Kidney capillary endothelial cell (primary cell): ENCODE data around the gene CRYBG1.
A peak's percentile ranks its signal among the peaks of the same experiment; 100 is the strongest.

Experiments
- DNase-seq: peaks from one replicate; pipeline ENCODE4 v3.0.0-alpha.2; 2018; ENCODE audit warnings: low spot score

The CRYBG1 gene

GRCh38 chr6:106426250-106426970 lies 65.9 kb downstream of the CRYBG1 start:
- DNase-seq = no peak

- no peak for DNase-seq
Measured at GRCh38 chr6:106430466-106430865, 69.9 kb downstream of the CRYBG1 start.

DNA sequence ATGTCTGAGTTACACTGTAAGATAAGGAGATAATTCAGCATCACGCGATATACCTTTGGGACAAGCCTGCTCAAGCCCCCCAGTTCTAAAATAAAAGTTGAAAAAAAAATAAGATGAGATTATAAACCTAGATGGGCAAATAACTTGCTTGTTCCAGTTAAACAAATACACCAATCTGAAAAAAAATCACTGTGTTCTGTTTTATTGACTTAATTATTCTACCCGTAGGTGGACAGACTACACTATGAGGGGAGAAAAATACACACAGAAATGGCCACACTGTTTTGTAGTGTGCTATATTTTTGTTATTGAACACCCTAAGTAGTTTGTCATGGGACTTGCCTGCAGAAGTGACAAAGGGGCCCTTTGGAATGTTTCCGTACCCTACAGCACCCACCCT lies 70.9 kb downstream of the CRYBG1 start:
- no peak for DNase-seq

DNA sequence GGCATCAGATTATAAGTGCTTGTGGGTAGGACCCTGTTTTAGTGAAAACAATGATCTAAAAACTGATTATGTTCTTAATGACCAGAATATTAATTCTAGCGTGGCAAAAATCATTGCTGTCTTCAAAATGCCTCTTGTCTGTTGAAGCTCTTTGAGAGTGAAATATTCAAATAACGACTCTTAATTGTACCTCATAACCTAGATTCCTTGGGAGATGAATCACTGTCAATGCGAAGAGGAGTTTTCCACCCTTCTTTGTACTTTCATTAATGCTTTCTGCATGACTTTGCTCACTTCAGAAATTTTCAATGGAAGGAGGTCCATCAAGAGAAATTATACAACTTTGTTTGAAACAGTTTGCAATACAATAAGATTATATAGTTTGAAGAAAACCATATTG lies 71.5 kb downstream of the CRYBG1 start:
- no peak for DNase-seq

GRCh38 chr6:106434530-106434929 lies 74.0 kb downstream of the CRYBG1 start:
- no peak for DNase-seq

DNA sequence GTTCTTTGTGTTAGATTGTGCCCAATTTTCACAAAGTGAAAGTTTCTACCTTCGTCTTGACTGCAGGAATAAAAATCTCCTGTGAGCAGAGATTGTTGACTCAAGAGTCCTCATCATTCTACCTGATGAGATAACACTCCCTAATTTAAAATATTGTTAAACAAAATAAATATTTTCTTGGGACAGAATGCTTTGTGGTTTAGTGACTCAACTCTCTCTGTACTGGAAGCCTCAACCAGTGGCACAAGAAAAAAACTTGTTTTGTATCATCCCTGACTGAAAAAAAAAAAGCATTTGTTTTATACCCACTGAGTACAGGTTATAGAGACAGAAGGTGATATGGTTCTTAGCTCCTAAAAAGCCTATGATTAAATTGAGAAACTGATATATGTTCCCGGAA lies 78.9 kb downstream of the CRYBG1 start:
- DNase-seq = no peak

DNA sequence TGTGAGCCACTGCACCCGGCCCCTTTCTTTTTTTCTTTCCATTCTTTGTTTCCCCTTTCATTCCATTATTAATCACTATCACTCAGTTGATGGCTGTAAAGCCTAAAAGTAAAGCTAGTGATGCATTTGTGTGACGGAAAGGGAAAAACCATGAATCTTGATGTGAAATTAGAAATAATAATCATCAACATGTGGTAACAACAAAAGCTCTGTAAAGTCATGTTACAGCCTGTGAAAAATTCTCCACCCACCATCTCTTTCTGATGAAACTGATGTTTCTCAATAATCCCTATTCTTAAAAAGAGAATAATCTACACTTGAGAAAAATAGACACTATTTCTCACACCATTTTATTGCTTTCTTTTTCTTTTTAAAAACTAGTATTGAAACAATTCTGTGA lies 80.0 kb downstream of the CRYBG1 start:
- no peak for DNase-seq

- no peak for DNase-seq
Measured at GRCh38 chr6:106442395-106442794, 81.9 kb downstream of the CRYBG1 start.

- peak; percentile 72 for DNase-seq
Measured at GRCh38 chr6:106444777-106445507, 84.4 kb downstream of the CRYBG1 start.

- no peak for DNase-seq
Measured at GRCh38 chr6:106445508-106445878, 85.0 kb downstream of the CRYBG1 start.

GRCh38 chr6:106446287-106446885 lies 85.9 kb downstream of the CRYBG1 start:
- DNase-seq = peak; percentile 53

DNA sequence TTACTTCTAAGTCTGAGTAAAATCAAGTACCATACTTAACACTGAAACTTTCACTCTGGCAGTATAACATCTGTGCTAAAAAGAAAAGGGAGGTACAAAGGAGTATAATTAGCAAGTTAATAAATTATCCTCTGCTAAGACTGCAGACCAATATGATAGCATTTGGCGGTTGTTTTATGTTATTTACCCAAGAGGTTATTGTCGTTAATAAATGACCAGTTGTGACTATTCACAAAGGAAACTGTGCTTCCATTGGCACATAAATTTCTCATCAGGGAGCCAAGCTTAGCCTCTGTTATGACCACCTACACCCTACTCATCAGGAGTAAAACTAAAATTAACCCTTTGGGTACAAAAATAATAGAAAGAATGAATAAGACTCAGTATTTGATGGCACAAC lies 86.5 kb downstream of the CRYBG1 start:
- DNase-seq = no peak

DNA sequence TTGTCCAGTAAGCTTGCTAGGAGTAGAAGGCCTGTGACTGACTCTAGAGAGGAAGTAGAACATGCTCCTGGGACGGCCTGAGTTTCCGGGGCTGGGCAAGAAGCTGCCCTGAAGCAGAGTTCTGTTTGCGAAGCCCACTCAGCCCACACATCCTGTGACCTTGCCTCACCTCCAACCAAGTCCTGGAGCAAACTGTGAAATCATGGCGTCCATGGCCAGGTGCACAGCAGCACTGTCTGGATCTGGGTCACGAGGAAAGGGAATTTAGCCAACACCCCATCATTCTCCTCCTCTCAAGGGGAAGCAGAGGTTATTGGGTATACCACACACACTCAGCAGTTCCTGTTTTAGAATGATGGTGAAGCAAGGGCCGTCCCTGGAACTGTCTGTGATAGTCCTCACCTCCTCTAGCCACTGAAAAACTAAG lies 87.5 kb downstream of the CRYBG1 start:
- DNase-seq = peak; percentile 26

GRCh38 chr6:106450653-106451052 lies 90.1 kb downstream of the CRYBG1 start:
- no peak for DNase-seq

DNA sequence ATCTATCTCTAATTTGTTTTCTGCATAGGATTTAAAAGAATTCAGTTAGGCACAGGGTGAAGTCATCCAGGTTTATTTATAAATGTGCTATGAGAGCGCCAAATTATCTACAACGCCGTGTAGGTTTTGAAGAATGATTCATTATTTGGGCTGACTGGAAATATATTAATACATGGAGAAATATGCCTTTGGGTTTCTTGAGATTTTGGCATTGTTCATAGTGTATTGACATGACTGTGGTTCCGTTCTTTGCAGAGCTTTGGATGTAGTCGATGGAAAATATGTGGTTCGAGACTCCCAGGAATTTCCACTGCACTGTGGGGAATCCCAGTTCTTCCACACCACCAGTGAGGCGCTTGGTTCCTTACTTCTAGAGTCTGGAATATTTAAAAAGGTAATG lies 90.9 kb downstream of the CRYBG1 start:
- DNase-seq = no peak

DNA sequence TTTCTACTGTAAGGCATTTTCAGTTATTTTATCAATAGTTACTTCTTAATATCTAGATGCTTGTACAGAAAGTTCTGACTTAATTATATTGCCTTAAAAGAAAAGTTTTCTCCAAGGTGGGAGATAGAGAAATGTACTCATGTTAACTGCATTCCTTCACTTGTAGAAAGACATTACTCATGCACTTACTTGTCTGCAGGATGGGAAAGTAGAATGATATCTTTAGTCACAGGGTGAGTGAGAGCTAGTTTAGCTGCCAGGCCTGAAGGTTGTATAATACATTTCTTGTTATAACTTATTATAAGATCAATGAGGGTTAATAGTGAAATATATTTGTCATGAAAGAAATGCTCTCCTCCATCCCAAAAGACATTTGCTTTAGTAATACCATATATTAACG lies 92.1 kb downstream of the CRYBG1 start:
- DNase-seq = no peak

DNA sequence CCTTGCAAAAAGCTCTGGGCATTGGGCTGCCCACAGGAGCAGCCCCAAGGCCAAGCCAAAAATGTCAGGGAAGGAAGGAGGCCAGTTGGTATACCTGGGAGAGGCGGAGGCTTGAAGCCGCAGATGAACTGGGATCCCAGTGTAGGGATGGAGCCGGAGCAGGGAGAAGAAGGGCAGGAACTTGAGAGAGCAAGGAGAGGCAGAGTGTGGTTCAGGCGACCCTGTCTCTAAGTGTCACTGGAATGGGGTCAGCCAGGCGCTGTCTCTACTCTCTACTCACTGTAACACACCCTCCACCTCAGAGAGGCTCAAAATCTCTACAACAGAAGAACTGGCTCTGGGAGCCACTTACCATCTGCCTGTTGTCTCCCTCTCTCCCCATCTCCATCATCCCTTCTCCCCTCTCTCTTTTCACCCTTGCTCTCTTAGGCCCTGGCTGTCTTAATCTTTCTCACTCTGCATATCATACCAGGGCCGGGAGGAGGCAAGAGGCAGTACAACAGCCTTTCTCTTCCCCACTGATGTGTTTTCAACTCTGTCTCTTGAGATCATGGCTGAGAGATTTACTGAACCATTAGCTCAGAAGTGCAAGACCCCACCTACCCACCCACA lies 93.3 kb downstream of the CRYBG1 start:
- no peak for DNase-seq

GRCh38 chr6:106456756-106457155 lies 96.2 kb downstream of the CRYBG1 start:
- DNase-seq = no peak

GRCh38 chr6:106458021-106458986 lies 97.8 kb downstream of the CRYBG1 start:
- no peak for DNase-seq

- DNase-seq = no peak
Measured at GRCh38 chr6:106460481-106460880, 100.0 kb downstream of the CRYBG1 start.

- no peak for DNase-seq
Measured at GRCh38 chr6:106461084-106461483, 100.6 kb downstream of the CRYBG1 start.
